GM12872 (cell line): ENCODE measurements around the gene TMEM242.

Source experiments
- CTCF ChIP-seq: IDR thresholded peaks from 3 replicates; pipeline ENCODE4 v1.5.1; 2011; ENCODE audit warnings: low read depth, mild to moderate bottlenecking, low read length, moderate library complexity; ENCODE audit not compliant: insufficient read depth

Gene TMEM242

GRCh38 chr6:157240059-157240959 is 83.0 kb downstream of the TMEM242 start:
- TF ChIP-seq CTCF: no peak

GRCh38 chr6:157239671-157240058 is 83.7 kb downstream of the TMEM242 start:
- TF ChIP-seq CTCF: no peak
